ES-I3 (cell line): ENCODE measurements around the gene APBA2.
"Not testable (repeated sequence)": the region's sequence is repeated elsewhere in the genome, so short reads cannot be mapped to it uniquely, and the experiment has no call there.

Experiments
- H3K36me3 ChIP-seq: 2 replicates; pipeline ENCODE4 v1.6.1; 2013; ENCODE audit warnings: mild to moderate bottlenecking, low read length, control low read depth, moderate library complexity; ENCODE audit not compliant: insufficient read depth
- H3K4me1 ChIP-seq: 2 replicates; pipeline ENCODE4 v1.6.1; 2013; ENCODE audit warnings: mild to moderate bottlenecking, control low read depth, low read length; ENCODE audit not compliant: insufficient read depth
- H3K9ac ChIP-seq: 2 replicates; pipeline ENCODE4 v1.6.1; 2013; ENCODE audit warnings: low read depth, mild to moderate bottlenecking, low read length, moderate library complexity
- H3K9me3 ChIP-seq: 2 replicates; pipeline ENCODE4 v1.6.1; 2013; ENCODE audit warnings: mild to moderate bottlenecking, low read length, moderate library complexity; ENCODE audit not compliant: control insufficient read depth, insufficient read depth

Gene APBA2

GRCh38 chr15:29034593-29035335 lies 149.0 kb downstream of the APBA2 start:
- Histone ChIP-seq H3K9ac (no peak overlapping the region), H3K36me3 (no peaks in the 10 kb centered on the region)

GRCh38 chr15:29035336-29036285 lies 149.8 kb downstream of the APBA2 start:
- peaks cover 21% of the 10 kb centered on the region for H3K4me1 ChIP-seq
- no peaks in the 10 kb centered on the region for H3K36me3 ChIP-seq
- H3K9me3 ChIP-seq: no peaks in the 10 kb centered on the region
- H3K9ac ChIP-seq: no peak overlapping the region

More at GRCh38 chr15:29034593-29035335, 149.0 kb downstream of the APBA2 start:
- Histone ChIP-seq H3K9me3 (no peaks in the 10 kb centered on the region), H3K4me1 (peaks cover 13% of the 10 kb centered on the region)

- Histone ChIP-seq H3K4me1 (peaks cover 21% of the 10 kb centered on the region), H3K9me3 (no peaks in the 10 kb centered on the region), H3K9ac (no peak overlapping the region), H3K36me3 (no peaks in the 10 kb centered on the region)
These were observed 152.4 kb downstream of the APBA2 start for GRCh38 chr15:29037997-29038705.

- H3K9ac ChIP-seq: no peak overlapping the region
- H3K9me3 ChIP-seq: no peaks in the 10 kb centered on the region
- H3K36me3 ChIP-seq: no peaks in the 10 kb centered on the region
- H3K4me1 ChIP-seq: peaks cover 23% of the 10 kb centered on the region
These were observed 153.9 kb downstream of the APBA2 start for GRCh38 chr15:29039466-29040369.

- H3K9me3 ChIP-seq: no peaks in the 10 kb centered on the region
- no peaks in the 10 kb centered on the region for H3K36me3 ChIP-seq
- peaks cover 18% of the 10 kb centered on the region for H3K4me1 ChIP-seq
- H3K9ac ChIP-seq: no peak overlapping the region
These were observed 154.6 kb downstream of the APBA2 start for GRCh38 chr15:29040370-29040751.

- no peaks in the 10 kb centered on the region for H3K36me3 ChIP-seq
- peaks cover 17% of the 10 kb centered on the region for H3K4me1 ChIP-seq
- H3K9ac ChIP-seq: no peak overlapping the region
- no peaks in the 10 kb centered on the region for H3K9me3 ChIP-seq
These were observed 158.1 kb downstream of the APBA2 start for GRCh38 chr15:29043736-29044502.

GRCh38 chr15:29044503-29044901 lies 158.7 kb downstream of the APBA2 start:
- Histone ChIP-seq H3K9ac (no peak overlapping the region), H3K4me1 (peaks cover 17% of the 10 kb centered on the region), H3K9me3 (no peaks in the 10 kb centered on the region), H3K36me3 (no peaks in the 10 kb centered on the region)

GRCh38 chr15:29045161-29045560 lies 159.4 kb downstream of the APBA2 start:
- H3K9me3 ChIP-seq, H3K36me3 ChIP-seq, H3K9ac ChIP-seq: not testable (repeated sequence)
- peaks cover 11% of the 10 kb centered on the region; the same call in 1 of the 2 replicates for H3K4me1 ChIP-seq

- Histone ChIP-seq H3K9ac (no peak overlapping the region), H3K9me3 (no peaks in the 10 kb centered on the region), H3K36me3 (no peaks in the 10 kb centered on the region), H3K4me1 (peaks cover 7% of the 10 kb centered on the region; the same call in 1 of the 2 replicates)
These were observed 159.9 kb downstream of the APBA2 start for GRCh38 chr15:29045717-29046116.

GRCh38 chr15:29046281-29046810 lies 160.6 kb downstream of the APBA2 start:
- Histone ChIP-seq H3K9ac (no peak overlapping the region), H3K9me3 (no peaks in the 10 kb centered on the region), H3K36me3 (no peaks in the 10 kb centered on the region), H3K4me1 (peaks cover 7% of the 10 kb centered on the region; the same call in 1 of the 2 replicates)

GRCh38 chr15:29046977-29047376 lies 161.2 kb downstream of the APBA2 start:
- no peaks in the 10 kb centered on the region for H3K36me3 ChIP-seq
- H3K9ac ChIP-seq: no peak overlapping the region
- H3K9me3 ChIP-seq: no peaks in the 10 kb centered on the region
- peaks cover 7% of the 10 kb centered on the region; the same call in 1 of the 2 replicates for H3K4me1 ChIP-seq

- peaks cover 7% of the 10 kb centered on the region; the same call in 1 of the 2 replicates for H3K4me1 ChIP-seq
- H3K36me3 ChIP-seq: no peaks in the 10 kb centered on the region
- no peak overlapping the region for H3K9ac ChIP-seq
- no peaks in the 10 kb centered on the region for H3K9me3 ChIP-seq
These were observed 162.2 kb downstream of the APBA2 start for GRCh38 chr15:29048011-29048410.

GRCh38 chr15:29050870-29051269 lies 165.1 kb downstream of the APBA2 start:
- H3K9ac ChIP-seq: no peak overlapping the region
- H3K36me3 ChIP-seq: no peaks in the 10 kb centered on the region
- peaks cover under 1% of the 10 kb centered on the region; the same call in 1 of the 2 replicates for H3K4me1 ChIP-seq
- no peaks in the 10 kb centered on the region for H3K9me3 ChIP-seq
